Activated T-cell treated with anti-CD3 and anti-CD28 coated beads, Interleukin-2, amount 50 U/mL, for 72 hours (primary cell): ENCODE measurements around the gene CTRL. TPM values are rescaled to one million over a fixed set of nuclear protein-coding genes. Genes with fewer than 3 reads are reported as not detected.
"Not testable (repeated sequence)": the region's sequence is repeated elsewhere in the genome, so short reads cannot be mapped to it uniquely, and the experiment has no call there.

Source experiments
- ATAC-seq, 2 donors: fragments of 150-1000 bp; cut with Tn5 transposase; replicated peaks in 1 of 2; 2 replicates each; pipeline ENCODE4 v1.10.0; 2021; ENCODE audit warnings: moderate library complexity in 2 of 2, mild to moderate bottlenecking in 1 of 2
- DNase-seq, 2 donors: peaks; one replicate each; pipeline ENCODE4 v3.0.0; 2021 to 2022; ENCODE audit warnings: mixed read lengths in 1 of 2
- H3K27ac Mint-ChIP-seq: one replicate; pipeline ENCODE4 v1.8.0; 2022; ENCODE audit warnings: mild to moderate bottlenecking, moderate library complexity, mixed read lengths
- H3K27me3 Mint-ChIP-seq: one replicate; pipeline ENCODE4 v1.8.0; 2022; ENCODE audit warnings: low read depth, mixed read lengths
- H3K36me3 Mint-ChIP-seq, 2 donors: one replicate each; pipeline ENCODE4 v1.8.0; 2022; ENCODE audit warnings: mixed read lengths in 2 of 2, mild to moderate bottlenecking in 1 of 2; ENCODE audit not compliant: insufficient read depth in 2 of 2
- H3K4me1 Mint-ChIP-seq: one replicate; pipeline ENCODE4 v1.8.0; 2022; ENCODE audit warnings: low read depth, mixed read lengths
- H3K4me3 Mint-ChIP-seq, 2 donors: one replicate each; pipeline ENCODE4 v1.8.0; 2022; ENCODE audit warnings: mild to moderate bottlenecking in 2 of 2, mixed read lengths in 2 of 2, moderate library complexity in 2 of 2
- H3K9me3 Mint-ChIP-seq, 2 donors: one replicate each; pipeline ENCODE4 v1.8.0; 2022; ENCODE audit warnings: mixed read lengths in 2 of 2
- total RNA-seq, 2 donors: library from RNA; stranded (reverse); gene quantifications; one replicate each; pipeline ENCODE4 v1.2.3, GENCODE V29; 2022

The CTRL gene
- total RNA-seq, 2 donors from 2014 or later: 4.2 to 5.0 TPM

GRCh38 chr16:67942200-67942509 lies 10.5 kb upstream of the CTRL start:
- ATAC-seq (peak; percentile 41 to 48), DNase-seq (peak; percentile 34 to 46)
- Mint-ChIP-seq H3K27ac (no peak overlapping the region), H3K4me3 (no peak overlapping the region), H3K36me3 (no peaks in the 10 kb centered on the region), H3K9me3 (no peaks in the 10 kb centered on the region), H3K4me1 (peaks cover 32% of the 10 kb centered on the region), H3K27me3 (no peaks in the 10 kb centered on the region)

- H3K27me3 Mint-ChIP-seq: no peaks in the 10 kb centered on the region
- no peaks in the 10 kb centered on the region for H3K9me3 Mint-ChIP-seq
- DNase-seq (no peak), ATAC-seq (no peak)
- no peak overlapping the region for H3K4me3 Mint-ChIP-seq
- H3K36me3 Mint-ChIP-seq: peaks cover 2 to 3% of the 10 kb centered on the region in 2 donors
- H3K4me1 Mint-ChIP-seq: peaks cover 36% of the 10 kb centered on the region
- H3K27ac Mint-ChIP-seq: peak overlapping the region; percentile 25
Measured at GRCh38 chr16:67941469-67942199, 10.0 kb upstream of the CTRL start.

GRCh38 chr16:67940446-67941089 lies 8.9 kb upstream of the CTRL start:
- Mint-ChIP-seq H3K4me3 (no peak overlapping the region), H3K9me3 (no peaks in the 10 kb centered on the region), H3K36me3 (peaks cover 5 to 6% of the 10 kb centered on the region in 2 donors), H3K27ac (peak overlapping the region; percentile 28), H3K4me1 (peaks cover 40% of the 10 kb centered on the region), H3K27me3 (no peaks in the 10 kb centered on the region)
- DNase-seq: no peak
- no peak for ATAC-seq

- Mint-ChIP-seq H3K4me3 (peak overlapping the region; percentile 43 to 57), H3K36me3 (peaks cover 6 to 9% of the 10 kb centered on the region in 2 donors), H3K9me3 (no peaks in the 10 kb centered on the region), H3K4me1 (peaks cover 48% of the 10 kb centered on the region), H3K27me3 (no peaks in the 10 kb centered on the region), H3K27ac (peak overlapping the region; percentile 58)
- DNase-seq (peak; percentile 53 to 55), ATAC-seq (no peak)
Measured at GRCh38 chr16:67939507-67940445, 8.1 kb upstream of the CTRL start.

- ATAC-seq, H3K9me3 Mint-ChIP-seq, H3K27me3 Mint-ChIP-seq, H3K36me3 Mint-ChIP-seq, DNase-seq: not testable (repeated sequence)
- Mint-ChIP-seq H3K4me3 (peak overlapping the region; percentile 87 to 100), H3K4me1 (peaks cover 57% of the 10 kb centered on the region), H3K27ac (peak overlapping the region; percentile 50)
Measured at GRCh38 chr16:67937713-67938112, 6.1 kb upstream of the CTRL start.

- H3K4me3 Mint-ChIP-seq: peak overlapping the region; percentile 87 to 100
- H3K36me3 Mint-ChIP-seq: peaks cover 9 to 11% of the 10 kb centered on the region in 2 donors
- ATAC-seq: peak; percentile 0 to 6
Measured at GRCh38 chr16:67936880-67937605, 5.4 kb upstream of the CTRL start.

GRCh38 chr16:67936124-67936879 lies 4.6 kb upstream of the CTRL start, which contains the start of gene PSMB10:
Gene PSMB10 (minus strand): TSS chr16:67936850. CDS start chr16:67936749, 101 bp downstream.
- H3K36me3 Mint-ChIP-seq: peaks cover 9 to 11% of the 10 kb centered on the region in 2 donors
- peak within 1 kb of the TSS; percentile 87 to 100 for H3K4me3 Mint-ChIP-seq
- H3K4me1 Mint-ChIP-seq: peaks cover 53% of the 10 kb centered on the region
- H3K27me3 Mint-ChIP-seq: no peaks in the 10 kb centered on the region
- H3K9me3 Mint-ChIP-seq: no peaks in the 10 kb centered on the region
- ATAC-seq (peak; percentile 61 to 63), DNase-seq (peak in 1 of 2 donors; percentile 55)
- H3K27ac Mint-ChIP-seq: peak within 1 kb of the TSS; percentile 81

More at GRCh38 chr16:67936880-67937605, 5.4 kb upstream of the CTRL start:
- no peaks in the 10 kb centered on the region for H3K9me3 Mint-ChIP-seq
- DNase-seq: peak; percentile 82 to 86
- H3K4me1 Mint-ChIP-seq: peaks cover 54% of the 10 kb centered on the region
- H3K27ac Mint-ChIP-seq: peak overlapping the region; percentile 81
- H3K27me3 Mint-ChIP-seq: no peaks in the 10 kb centered on the region

- Mint-ChIP-seq H3K4me3 (peak overlapping the region; percentile 87 to 100), H3K4me1 (peaks cover 51% of the 10 kb centered on the region), H3K36me3 (peaks cover 9 to 11% of the 10 kb centered on the region in 2 donors), H3K27ac (peak overlapping the region; percentile 81), H3K9me3 (no peaks in the 10 kb centered on the region), H3K27me3 (no peaks in the 10 kb centered on the region)
- peak; percentile 94 to 96 for DNase-seq
- ATAC-seq: peak; percentile 91 to 92
Measured at GRCh38 chr16:67935402-67936123, 3.9 kb upstream of the CTRL start.

- no peaks in the 10 kb centered on the region for H3K27me3 Mint-ChIP-seq
- H3K9me3 Mint-ChIP-seq: no peaks in the 10 kb centered on the region
- ATAC-seq (no peak), DNase-seq (no peak)
- peak overlapping the region; percentile 87 to 100 for H3K4me3 Mint-ChIP-seq
- peak overlapping the region; percentile 81 for H3K27ac Mint-ChIP-seq
- H3K4me1 Mint-ChIP-seq: peaks cover 46% of the 10 kb centered on the region
- peaks cover 9 to 11% of the 10 kb centered on the region in 2 donors for H3K36me3 Mint-ChIP-seq
Measured at GRCh38 chr16:67935101-67935401, 3.4 kb upstream of the CTRL start.

GRCh38 chr16:67934306-67935100 lies 2.8 kb upstream of the CTRL start:
- Mint-ChIP-seq H3K27me3 (no peaks in the 10 kb centered on the region), H3K27ac (peak overlapping the region; percentile 81), H3K4me3 (peak overlapping the region; percentile 87 to 100), H3K36me3 (peaks cover 9 to 11% of the 10 kb centered on the region in 2 donors), H3K4me1 (peaks cover 41% of the 10 kb centered on the region), H3K9me3 (no peaks in the 10 kb centered on the region)
- ATAC-seq (no peak), DNase-seq (no peak)

GRCh38 chr16:67933805-67934204 lies 2.1 kb upstream of the CTRL start:
- Mint-ChIP-seq H3K27me3 (no peaks in the 10 kb centered on the region), H3K4me1 (peaks cover 34% of the 10 kb centered on the region), H3K9me3 (no peaks in the 10 kb centered on the region), H3K4me3 (no peak overlapping the region), H3K27ac (peak overlapping the region; percentile 66), H3K36me3 (peaks cover 9 to 11% of the 10 kb centered on the region in 2 donors)
- ATAC-seq (no peak), DNase-seq (no peak)
